HepG2 (cell line): ENCODE results near the gene SLC27A3. TPM values are rescaled to one million over a fixed set of nuclear protein-coding genes. Genes with fewer than 3 reads are reported as not detected.

ENCODE experiments used
- ATAC-seq: fragments of 200-7000 bp; cut with Tn5 transposase; 3 replicates; pipeline ENCODE4 v1.9.1; 2020; ENCODE audit warnings: mild to moderate bottlenecking, moderate library complexity
- BruUV-seq: library from RNA; stranded (reverse); fragments of 400-500 nt; replicated peaks from 2 replicates; lab custom pipeline; 2021; lab: Mats Ljungman, UMichigan
- CTCF ChIA-PET: fragments of 300-600 bp; formaldehyde crosslinking; extraction: SDS; loops from one replicate; lab custom pipeline; 2021; ENCODE audit warnings: low total read pairs, inconsistent platforms, low intra/inter-chr PET ratio; lab: Yijun Ruan, JAX
- POLR2A ChIA-PET: fragments of 350-600 bp; sonication (Branson Sonifier 250); formaldehyde crosslinking; loops from one replicate; lab custom pipeline; 2020; ENCODE audit warnings: antibody characterized with exemption, inconsistent platforms; lab: Yijun Ruan, JAX
- DNase-seq: peaks from one replicate; pipeline ENCODE4 v3.0.0-alpha.2; 2015; ENCODE audit warnings: low spot score
- FAIRE-seq: peaks from 3 replicates; lab custom pipeline; 2011; peaks lifted over from hg19 to GRCh38; lab: Jason Lieb, UNC
- H2AFZ ChIP-seq: one replicate; pipeline ENCODE4 v1.6.1; 2011; ENCODE audit warnings: low read length, inconsistent platforms
- H3K27ac ChIP-seq: fragments of 300-600 bp; 3 replicates; pipeline ENCODE4 v1.8.0; 2011; ENCODE audit warnings: mixed run types, mild to moderate bottlenecking, mixed read lengths, low read length, inconsistent platforms; ENCODE audit not compliant: insufficient read depth; ENCODE audit errors: extremely low read length
- H3K27me3 ChIP-seq, 2 experiments: fragments of 200-600 bp in 1 of 2; 2 replicates in 1 of 2; 3 replicates in 1 of 2; pipeline versions ENCODE4 v1.6.0 to v1.8.0; 2011; ENCODE audit warnings: low read length in 2 of 2, mild to moderate bottlenecking in 2 of 2, moderate library complexity in 2 of 2, inconsistent platforms in 1 of 2; ENCODE audit not compliant: insufficient read depth in 2 of 2, control insufficient read depth in 1 of 2
- H3K36me3 ChIP-seq, 2 experiments: fragments of 200-600 bp in 1 of 2; replicated peaks in 1 of 2; 2 replicates in 1 of 2; 3 replicates in 1 of 2; pipeline versions ENCODE4 v1.5.1 to v1.8.0; 2011; ENCODE audit warnings: low read length in 2 of 2, inconsistent platforms in 1 of 2; ENCODE audit not compliant: insufficient read depth in 2 of 2, control insufficient read depth in 1 of 2
- H3K4me1 ChIP-seq: 2 replicates; pipeline ENCODE4 v1.5.1; 2012; ENCODE audit warnings: low read length, inconsistent platforms; ENCODE audit not compliant: insufficient read depth
- H3K4me2 ChIP-seq: 2 replicates; pipeline ENCODE4 v1.6.0; 2011; ENCODE audit warnings: low read depth, low read length, inconsistent platforms
- H3K4me3 ChIP-seq, 3 experiments: fragments of 200-600 bp in 1 of 3; sonication (generic), shearing (Covaris generic) in 1 of 3; replicated peaks in 1 of 3; 2 replicates each; pipeline ENCODE4 v1.5.1; 2011 to 2016; ENCODE audit warnings: low read length in 3 of 3, inconsistent platforms in 2 of 3, low read depth in 2 of 3, mild to moderate bottlenecking in 2 of 3, control low read depth in 1 of 3, mixed read lengths in 1 of 3; ENCODE audit not compliant: insufficient read depth in 1 of 3
- H3K79me2 ChIP-seq: one replicate; pipeline ENCODE4 v1.6.1; 2011; ENCODE audit warnings: low read length, inconsistent platforms; ENCODE audit not compliant: insufficient read depth
- H3K9ac ChIP-seq: 2 replicates; pipeline ENCODE4 v1.6.0; 2011; ENCODE audit warnings: mild to moderate bottlenecking, low read depth, low read length, inconsistent platforms; ENCODE audit not compliant: insufficient read depth
- H3K9me3 ChIP-seq: 2 replicates; pipeline ENCODE4 v1.5.1; 2012; ENCODE audit warnings: mild to moderate bottlenecking, low read length
- H4K20me1 ChIP-seq: 2 replicates; pipeline ENCODE4 v1.6.0; 2011; ENCODE audit warnings: inconsistent platforms, mild to moderate bottlenecking, low read length, moderate library complexity; ENCODE audit not compliant: insufficient read depth
- CREB1 ChIP-seq, 2 experiments: fragments of 450-650 bp in 1 of 2; IDR thresholded peaks; 2 replicates each; pipeline ENCODE4 v1.6.1; 2016 to 2017; ENCODE audit warnings: control low read depth in 1 of 2, mild to moderate bottlenecking in 1 of 2, missing compliant biosample characterization in 1 of 2, missing genetic modification characterization in 1 of 2
- HNRNPL ChIP-seq: fragments of 200-400 bp; formaldehyde crosslinking; IDR thresholded peaks from 2 replicates; pipeline ENCODE4 v1.6.1; 2017; ENCODE audit warnings: mild to moderate bottlenecking, low read depth, low read length
- HOXA5 ChIP-seq: sonication (generic); formaldehyde crosslinking; IDR thresholded peaks from 2 replicates; pipeline ENCODE4 v1.4.0; 2020; ENCODE audit warnings: missing genetic modification reagents
- KMT2B ChIP-seq: IDR thresholded peaks from 2 replicates; pipeline ENCODE4 v1.6.1; 2016; ENCODE audit warnings: missing genetic modification reagents, missing compliant biosample characterization
- RFX5 ChIP-seq: IDR thresholded peaks from 2 replicates; pipeline ENCODE4 v1.6.1; 2011; ENCODE audit warnings: low read depth, low read length, improper control_type of control experiment
- ZNF513 ChIP-seq: sonication (generic); formaldehyde crosslinking; conservative IDR thresholded peaks from 2 replicates; pipeline ENCODE4 v1.5.0; 2020; ENCODE audit warnings: missing genetic modification reagents
- ZNF543 ChIP-seq: sonication (generic); formaldehyde crosslinking; IDR thresholded peaks from 2 replicates; pipeline ENCODE4 v1.4.0; 2020; ENCODE audit warnings: mild to moderate bottlenecking, missing genetic modification reagents
- WGBS: methylation state at CpG from one replicate; pipeline ENCODE4 v1.1.6; 2017; ENCODE audit warnings: low lambda C conversion rate; 5-methylcytosine and 5-hydroxymethylcytosine counted together
- in situ Hi-C: cut with HindIII; loops from 2 replicates; pipeline ENCODE4 v1.10.0; 2017; ENCODE audit warnings: low pct_unique_long_range_greater_than_20kb; ENCODE audit not compliant: extremely low pct_ligation_motif_present
- intact Hi-C: fragments of 100-400 bp; cut with micrococcal nuclease; formaldehyde crosslinking; loops from one replicate; pipeline ENCODE4 v1.10.0; 2022; ENCODE audit not compliant: unreplicated experiment
- polyA plus RNA-seq, 8 experiments: library from polyadenylated mRNA; depleted of rRNA in 3 of 8; stranded (reverse) in 7 of 8; unstranded in 1 of 8; fragments of >200 nt; fragmentation: Illumina TruSeq in 4 of 8; extraction: Trizol in 4 of 8; gene quantifications; 2 replicates each; pipeline versions ENCODE4 v1.2.1 to v1.2.3, GENCODE V29; 2011 to 2016; ENCODE audit warnings: low read depth in 4 of 8, missing spikeins in 1 of 8, mixed read lengths in 1 of 8; ENCODE audit not compliant: insufficient read depth in 1 of 8
- total RNA-seq, 5 experiments: library from RNA; depleted of rRNA; stranded (reverse); fragments of >200 nt; fragmentation: Illumina TruSeq; extraction: Trizol; gene quantifications; 2 replicates each; pipeline ENCODE4 v1.2.3, GENCODE V29; 2016; ENCODE audit warnings: low read depth in 1 of 5

SLC27A3 gene
- total and polyA plus RNA-seq, 2 of the 13 experiments (the other 11 are each of a cell fraction or from before 2014, with no cell fraction given), result 4.3 to 10.3 TPM

- ChIA-PET CTCF (interaction anchor here (3.6 kb wide), 1 partner anchor 190 kb away, joined by 35 read pairs; the partner anchor contains the start of gene RAB13), POLR2A (interaction anchor here (1.0 to 2.6 kb wide), 2 partner anchors 190 to 194 kb away, joined by 8 to 10 read pairs; partner anchors contain the start of genes RAB13 and RPS27)
- Histone ChIP-seq H3K27ac (no peak overlapping the region), H3K4me1 (peaks cover 48% of the 10 kb centered on the region), H4K20me1 (no peaks in the 10 kb centered on the region), H3K4me3 (no peak overlapping the region), H3K4me2 (no peak overlapping the region), H3K27me3 (peaks cover 7 to 45% of the 10 kb centered on the region in 2 experiments; a peak in 4 of 5 replicates), H3K36me3 (no peaks in the 10 kb centered on the region), H3K79me2 (no peaks in the 10 kb centered on the region), H3K9ac (no peak overlapping the region), H2AFZ (no peak overlapping the region), H3K9me3 (no peaks in the 10 kb centered on the region)
- no TSS peak for BruUV-seq
- ATAC-seq, result no peak
- no peak for FAIRE-seq
- TF ChIP-seq HOXA5 (CRISPR knock-in tag) (no peak), RFX5 (no peak), CREB1 (IDR thresholded peaks at IDR 0.05) (no peak), CREB1 (CRISPR knock-in tag; IDR thresholded peaks at IDR 0.05) (no peak), KMT2B (CRISPR knock-in tag) (no peak), ZNF513 (CRISPR knock-in tag) (no peak), HNRNPL (0 out of 2 replicates have a peak, but pooled peaks have one; percentile 25), ZNF543 (no peak)
- DNase-seq, result no peak
- intact Hi-C loops (loop anchor here (5.0 kb wide), 1 partner anchor 171 kb away; the partner anchor contains the start of gene CREB3L4), in situ Hi-C loops (loop anchor here (5.0 kb wide), 1 partner anchor 191 kb away; the partner anchor contains the start of gene RAB13)
- 20% methylated on average over 4 of the region's 9 CpGs for WGBS
Observed at GRCh38 chr1:153795934-153796785, 21.0 kb downstream of the SLC27A3 start.
